HepG2 (cell line): ENCODE measurements around the gene RAP2A. TPM values are rescaled to one million over a fixed set of nuclear protein-coding genes. Genes with fewer than 3 reads are reported as not detected.

Experiments
- ATAC-seq: fragments of 200-7000 bp; cut with Tn5 transposase; 3 replicates; pipeline ENCODE4 v1.9.1; 2020; ENCODE audit warnings: mild to moderate bottlenecking, moderate library complexity
- BruUV-seq: library from RNA; stranded (reverse); fragments of 400-500 nt; replicated peaks from 2 replicates; lab custom pipeline; 2021; lab: Mats Ljungman, UMichigan
- CTCF ChIA-PET: fragments of 300-600 bp; formaldehyde crosslinking; extraction: SDS; loops from one replicate; lab custom pipeline; 2021; ENCODE audit warnings: low total read pairs, inconsistent platforms, low intra/inter-chr PET ratio; lab: Yijun Ruan, JAX
- POLR2A ChIA-PET: fragments of 350-600 bp; sonication (Branson Sonifier 250); formaldehyde crosslinking; loops from one replicate; lab custom pipeline; 2020; ENCODE audit warnings: antibody characterized with exemption, inconsistent platforms; lab: Yijun Ruan, JAX
- DNase-seq: peaks from one replicate; pipeline ENCODE4 v3.0.0-alpha.2; 2015; ENCODE audit warnings: low spot score
- FAIRE-seq: peaks from 3 replicates; lab custom pipeline; 2011; peaks lifted over from hg19 to GRCh38; lab: Jason Lieb, UNC
- H2AFZ ChIP-seq: one replicate; pipeline ENCODE4 v1.6.1; 2011; ENCODE audit warnings: low read length, inconsistent platforms
- H3K27ac ChIP-seq: fragments of 300-600 bp; 3 replicates; pipeline ENCODE4 v1.8.0; 2011; ENCODE audit warnings: mixed run types, mild to moderate bottlenecking, mixed read lengths, low read length, inconsistent platforms; ENCODE audit not compliant: insufficient read depth; ENCODE audit errors: extremely low read length
- H3K27me3 ChIP-seq, 2 experiments: fragments of 200-600 bp in 1 of 2; 2 replicates in 1 of 2; 3 replicates in 1 of 2; pipeline versions ENCODE4 v1.6.0 to v1.8.0; 2011; ENCODE audit warnings: low read length in 2 of 2, mild to moderate bottlenecking in 2 of 2, moderate library complexity in 2 of 2, inconsistent platforms in 1 of 2; ENCODE audit not compliant: insufficient read depth in 2 of 2, control insufficient read depth in 1 of 2
- H3K36me3 ChIP-seq, 2 experiments: fragments of 200-600 bp in 1 of 2; replicated peaks in 1 of 2; 2 replicates in 1 of 2; 3 replicates in 1 of 2; pipeline versions ENCODE4 v1.5.1 to v1.8.0; 2011; ENCODE audit warnings: low read length in 2 of 2, inconsistent platforms in 1 of 2; ENCODE audit not compliant: insufficient read depth in 2 of 2, control insufficient read depth in 1 of 2
- H3K4me1 ChIP-seq: 2 replicates; pipeline ENCODE4 v1.5.1; 2012; ENCODE audit warnings: low read length, inconsistent platforms; ENCODE audit not compliant: insufficient read depth
- H3K4me2 ChIP-seq: 2 replicates; pipeline ENCODE4 v1.6.0; 2011; ENCODE audit warnings: low read depth, low read length, inconsistent platforms
- H3K4me3 ChIP-seq, 3 experiments: fragments of 200-600 bp in 1 of 3; sonication (generic), shearing (Covaris generic) in 1 of 3; replicated peaks in 1 of 3; 2 replicates each; pipeline ENCODE4 v1.5.1; 2011 to 2016; ENCODE audit warnings: low read length in 3 of 3, inconsistent platforms in 2 of 3, low read depth in 2 of 3, mild to moderate bottlenecking in 2 of 3, control low read depth in 1 of 3, mixed read lengths in 1 of 3; ENCODE audit not compliant: insufficient read depth in 1 of 3
- H3K79me2 ChIP-seq: one replicate; pipeline ENCODE4 v1.6.1; 2011; ENCODE audit warnings: low read length, inconsistent platforms; ENCODE audit not compliant: insufficient read depth
- H3K9ac ChIP-seq: 2 replicates; pipeline ENCODE4 v1.6.0; 2011; ENCODE audit warnings: mild to moderate bottlenecking, low read depth, low read length, inconsistent platforms; ENCODE audit not compliant: insufficient read depth
- H3K9me3 ChIP-seq: 2 replicates; pipeline ENCODE4 v1.5.1; 2012; ENCODE audit warnings: mild to moderate bottlenecking, low read length
- H4K20me1 ChIP-seq: 2 replicates; pipeline ENCODE4 v1.6.0; 2011; ENCODE audit warnings: inconsistent platforms, mild to moderate bottlenecking, low read length, moderate library complexity; ENCODE audit not compliant: insufficient read depth
- ASH2L ChIP-seq: fragments of 300-600, 200-600 bp; sonication (generic); IDR thresholded peaks from 2 replicates; pipeline ENCODE4 v1.7.0; 2017; ENCODE audit warnings: low read depth, mild to moderate bottlenecking, moderate library complexity, mixed read lengths, low read length; ENCODE audit not compliant: insufficient read length
- CCAR2 ChIP-seq: fragments of 200-400 bp; formaldehyde crosslinking; optimal IDR thresholded peaks from 2 replicates; pipeline ENCODE3; 2018; ENCODE audit warnings: low read depth, mild to moderate bottlenecking, low read length, moderate library complexity
- FOXK1 ChIP-seq: sonication (generic); formaldehyde crosslinking; IDR thresholded peaks from 2 replicates; pipeline ENCODE4 v1.4.0; 2020; ENCODE audit warnings: low read depth, missing genetic modification reagents, borderline replicate concordance
- GZF1 ChIP-seq: sonication (generic); formaldehyde crosslinking; IDR thresholded peaks from 2 replicates; pipeline ENCODE4 v1.5.1; 2020; ENCODE audit warnings: mild to moderate bottlenecking, missing genetic modification reagents
- MTA3 ChIP-seq: sonication (generic); formaldehyde crosslinking; IDR thresholded peaks from 2 replicates; pipeline ENCODE4 v1.4.0; 2020; ENCODE audit warnings: missing genetic modification reagents
- PHF20 ChIP-seq: sonication (generic); formaldehyde crosslinking; IDR thresholded peaks from 2 replicates; pipeline ENCODE4 v1.5.0; 2020; ENCODE audit warnings: mild to moderate bottlenecking, missing genetic modification reagents
- PHF5A ChIP-seq: IDR thresholded peaks from one replicate; pipeline ENCODE4 v1.6.1; 2018; ENCODE audit warnings: low read depth, missing genetic modification reagents; ENCODE audit not compliant: unreplicated experiment
- ZNF44 ChIP-seq: sonication (generic); formaldehyde crosslinking; IDR thresholded peaks from 2 replicates; pipeline ENCODE4 v1.5.1; 2020; ENCODE audit warnings: mild to moderate bottlenecking, missing genetic modification reagents
- ZNF709 ChIP-seq: sonication (generic); formaldehyde crosslinking; IDR thresholded peaks from 2 replicates; pipeline ENCODE4 v1.5.0; 2020; ENCODE audit warnings: mild to moderate bottlenecking, missing genetic modification reagents
- ZNF775 ChIP-seq: sonication (generic); formaldehyde crosslinking; IDR thresholded peaks from 2 replicates; pipeline ENCODE4 v1.4.0; 2020; ENCODE audit warnings: missing genetic modification reagents, mild to moderate bottlenecking, moderate library complexity, borderline replicate concordance
- WGBS: methylation state at CpG from one replicate; pipeline ENCODE4 v1.1.6; 2017; ENCODE audit warnings: low lambda C conversion rate; 5-methylcytosine and 5-hydroxymethylcytosine counted together
- in situ Hi-C: cut with HindIII; loops from 2 replicates; pipeline ENCODE4 v1.10.0; 2017; ENCODE audit warnings: low pct_unique_long_range_greater_than_20kb; ENCODE audit not compliant: extremely low pct_ligation_motif_present
- intact Hi-C: fragments of 100-400 bp; cut with micrococcal nuclease; formaldehyde crosslinking; loops from one replicate; pipeline ENCODE4 v1.10.0; 2022; ENCODE audit not compliant: unreplicated experiment
- polyA plus RNA-seq, 8 experiments: library from polyadenylated mRNA; depleted of rRNA in 3 of 8; stranded (reverse) in 7 of 8; unstranded in 1 of 8; fragments of >200 nt; fragmentation: Illumina TruSeq in 4 of 8; extraction: Trizol in 4 of 8; gene quantifications; 2 replicates each; pipeline versions ENCODE4 v1.2.1 to v1.2.3, GENCODE V29; 2011 to 2016; ENCODE audit warnings: low read depth in 4 of 8, missing spikeins in 1 of 8, mixed read lengths in 1 of 8; ENCODE audit not compliant: insufficient read depth in 1 of 8
- total RNA-seq, 5 experiments: library from RNA; depleted of rRNA; stranded (reverse); fragments of >200 nt; fragmentation: Illumina TruSeq; extraction: Trizol; gene quantifications; 2 replicates each; pipeline ENCODE4 v1.2.3, GENCODE V29; 2016; ENCODE audit warnings: low read depth in 1 of 5
- TF ChIP-seq, protein P1 (sequence below): IDR thresholded peaks from 2 replicates; pipeline ENCODE4 v1.6.1; 2016; ENCODE audit warnings: low read depth
- TF ChIP-seq, protein P2 (sequence below): sonication (generic); formaldehyde crosslinking; IDR thresholded peaks from 2 replicates; pipeline ENCODE4 v1.5.0; 2020; ENCODE audit warnings: mild to moderate bottlenecking, missing genetic modification reagents
- TF ChIP-seq, protein P3 (sequence below): sonication (generic); formaldehyde crosslinking; IDR thresholded peaks from 2 replicates; pipeline ENCODE4 v1.4.0; 2020; ENCODE audit warnings: mild to moderate bottlenecking, missing genetic modification reagents

The RAP2A gene
- total and polyA plus RNA-seq, 2 of the 13 experiments (the other 11 are each of a cell fraction or from before 2014, with no cell fraction given) = 9.9 to 23.1 TPM

GRCh38 chr13:97456047-97456446 lies 22.1 kb downstream of the RAP2A start:
- intact Hi-C loops (loop anchor here (5.0 kb wide), 1 partner anchor 1929 kb away; no protein-coding TSS in a partner anchor), in situ Hi-C loops (no loop called here)
- Histone ChIP-seq H3K4me1 (no peaks in the 10 kb centered on the region), H3K9me3 (peaks cover 4% of the 10 kb centered on the region; the same call in 1 of the 2 replicates), H4K20me1 (no peaks in the 10 kb centered on the region), H3K36me3 (0 out of 5 replicates have a peak, but pooled peaks cover 0 to 3% of the 10 kb centered on the region in 2 experiments), H3K79me2 (peaks cover 5% of the 10 kb centered on the region), H3K4me2 (no peak overlapping the region), H2AFZ (no peak overlapping the region), H3K9ac (no peak overlapping the region), H3K4me3 (no peak overlapping the region), H3K27me3 (no peaks in the 10 kb centered on the region), H3K27ac (no peak overlapping the region)
- WGBS = 93% methylated on average over 3 of the region's 3 CpGs
- FAIRE-seq (no peak), DNase-seq (no peak), ATAC-seq (no peak)
- no TSS peak for BruUV-seq
- CTCF ChIA-PET = no interaction called here
- POLR2A ChIA-PET = no interaction called here
- TF ChIP-seq, protein P1, sequence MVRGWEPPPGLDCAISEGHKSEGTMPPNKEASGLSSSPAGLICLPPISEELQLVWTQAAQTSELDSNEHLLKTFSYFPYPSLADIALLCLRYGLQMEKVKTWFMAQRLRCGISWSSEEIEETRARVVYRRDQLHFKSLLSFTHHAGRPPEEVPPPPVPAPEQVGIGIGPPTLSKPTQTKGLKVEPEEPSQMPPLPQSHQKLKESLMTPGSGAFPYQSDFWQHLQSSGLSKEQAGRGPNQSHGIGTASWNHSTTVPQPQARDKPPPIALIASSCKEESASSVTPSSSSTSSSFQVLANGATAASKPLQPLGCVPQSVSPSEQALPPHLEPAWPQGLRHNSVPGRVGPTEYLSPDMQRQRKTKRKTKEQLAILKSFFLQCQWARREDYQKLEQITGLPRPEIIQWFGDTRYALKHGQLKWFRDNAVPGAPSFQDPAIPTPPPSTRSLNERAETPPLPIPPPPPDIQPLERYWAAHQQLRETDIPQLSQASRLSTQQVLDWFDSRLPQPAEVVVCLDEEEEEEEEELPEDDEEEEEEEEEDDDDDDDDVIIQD = peak; percentile 59; the same call in 1 of the 2 replicates
- no peak for TF ChIP-seq CCAR2

DNA sequence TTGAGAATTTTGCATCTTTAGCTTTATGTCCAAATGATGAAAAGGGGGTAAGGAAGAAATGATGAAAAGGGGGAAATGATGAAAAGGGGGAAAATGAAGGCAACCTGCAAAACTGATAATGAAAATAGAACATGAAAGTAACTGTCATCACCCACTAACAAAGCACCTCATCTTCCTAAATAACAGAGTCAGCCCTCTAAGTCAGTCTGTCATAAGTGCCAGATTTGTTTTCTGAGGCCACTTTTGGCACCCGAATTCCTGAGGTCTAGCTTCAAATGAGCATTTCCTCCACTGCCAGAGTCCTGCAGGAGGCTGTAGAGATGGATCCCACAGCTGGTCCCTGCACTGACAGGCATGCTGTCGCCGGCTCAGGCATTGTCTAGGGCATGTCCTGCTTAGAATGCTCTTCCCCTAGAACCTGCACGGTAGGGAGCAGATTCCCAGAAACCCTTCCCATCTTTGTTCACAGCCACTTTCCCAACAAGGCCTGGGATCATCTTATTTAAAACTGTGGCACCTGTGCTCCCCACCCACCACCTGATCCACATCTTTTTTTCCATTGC lies 25.3 kb downstream of the RAP2A start:
- peaks cover 0 to 8% of the 10 kb centered on the region in 2 experiments; a peak in 2 of 5 replicates for H3K36me3 ChIP-seq
- no peak for FAIRE-seq
- 93% methylated on average over 4 of the region's 4 CpGs for WGBS
- ChIA-PET POLR2A (no interaction called here), CTCF (no interaction called here)
- BruUV-seq = no TSS peak
- no peak overlapping the region for H3K27ac ChIP-seq
- no peak overlapping the region for H3K4me3 ChIP-seq
- H3K79me2 ChIP-seq = peaks cover 2% of the 10 kb centered on the region
- H3K9me3 ChIP-seq = peaks cover 4% of the 10 kb centered on the region; the same call in 1 of the 2 replicates
- H2AFZ ChIP-seq = no peak overlapping the region
- no peak overlapping the region for H3K9ac ChIP-seq
- intact Hi-C loops = loop anchor here (5.0 kb wide), 1 partner anchor 1932 kb away; no protein-coding TSS in a partner anchor
- in situ Hi-C loops = no loop called here
- peaks cover 11% of the 10 kb centered on the region for H3K4me1 ChIP-seq
- H3K4me2 ChIP-seq = no peak overlapping the region
- no peaks in the 10 kb centered on the region for H4K20me1 ChIP-seq
- DNase-seq = no peak
- no peak for ATAC-seq
- no peaks in the 10 kb centered on the region for H3K27me3 ChIP-seq
- TF ChIP-seq MTA3 (CRISPR knock-in tag) = no peak
- no peak for TF ChIP-seq PHF20
- TF ChIP-seq, protein P2, sequence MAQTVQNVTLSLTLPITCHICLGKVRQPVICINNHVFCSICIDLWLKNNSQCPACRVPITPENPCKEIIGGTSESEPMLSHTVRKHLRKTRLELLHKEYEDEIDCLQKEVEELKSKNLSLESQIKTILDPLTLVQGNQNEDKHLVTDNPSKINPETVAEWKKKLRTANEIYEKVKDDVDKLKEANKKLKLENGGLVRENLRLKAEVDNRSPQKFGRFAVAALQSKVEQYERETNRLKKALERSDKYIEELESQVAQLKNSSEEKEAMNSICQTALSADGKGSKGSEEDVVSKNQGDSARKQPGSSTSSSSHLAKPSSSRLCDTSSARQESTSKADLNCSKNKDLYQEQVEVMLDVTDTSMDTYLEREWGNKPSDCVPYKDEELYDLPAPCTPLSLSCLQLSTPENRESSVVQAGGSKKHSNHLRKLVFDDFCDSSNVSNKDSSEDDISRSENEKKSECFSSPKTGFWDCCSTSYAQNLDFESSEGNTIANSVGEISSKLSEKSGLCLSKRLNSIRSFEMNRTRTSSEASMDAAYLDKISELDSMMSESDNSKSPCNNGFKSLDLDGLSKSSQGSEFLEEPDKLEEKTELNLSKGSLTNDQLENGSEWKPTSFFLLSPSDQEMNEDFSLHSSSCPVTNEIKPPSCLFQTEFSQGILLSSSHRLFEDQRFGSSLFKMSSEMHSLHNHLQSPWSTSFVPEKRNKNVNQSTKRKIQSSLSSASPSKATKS (CRISPR knock-in tag) = no peak
- TF ChIP-seq, protein P3, sequence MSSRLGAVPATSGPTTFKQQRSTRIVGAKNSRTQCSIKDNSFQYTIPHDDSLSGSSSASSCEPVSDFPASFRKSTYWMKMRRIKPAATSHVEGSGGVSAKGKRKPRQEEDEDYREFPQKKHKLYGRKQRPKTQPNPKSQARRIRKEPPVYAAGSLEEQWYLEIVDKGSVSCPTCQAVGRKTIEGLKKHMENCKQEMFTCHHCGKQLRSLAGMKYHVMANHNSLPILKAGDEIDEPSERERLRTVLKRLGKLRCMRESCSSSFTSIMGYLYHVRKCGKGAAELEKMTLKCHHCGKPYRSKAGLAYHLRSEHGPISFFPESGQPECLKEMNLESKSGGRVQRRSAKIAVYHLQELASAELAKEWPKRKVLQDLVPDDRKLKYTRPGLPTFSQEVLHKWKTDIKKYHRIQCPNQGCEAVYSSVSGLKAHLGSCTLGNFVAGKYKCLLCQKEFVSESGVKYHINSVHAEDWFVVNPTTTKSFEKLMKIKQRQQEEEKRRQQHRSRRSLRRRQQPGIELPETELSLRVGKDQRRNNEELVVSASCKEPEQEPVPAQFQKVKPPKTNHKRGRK (CRISPR knock-in tag) = no peak
- no peak for TF ChIP-seq GZF1
- TF ChIP-seq PHF5A (CRISPR knock-in tag) = no peak
- TF ChIP-seq ZNF709 (CRISPR knock-in tag) = no peak
- no peak for TF ChIP-seq ASH2L
- TF ChIP-seq FOXK1 = no peak
- no peak for TF ChIP-seq ZNF775 (CRISPR knock-in tag)
- TF ChIP-seq ZNF44 (CRISPR knock-in tag) = no peak
